ENCODE results near the gene XPO5. TPM values are rescaled to one million over a fixed set of nuclear protein-coding genes. Genes with fewer than 3 reads are reported as not detected.

Gene XPO5
- polyA plus RNA-seq, result 40.5 to 49.9 TPM (median 46.3 TPM) in 3 replicates
- 35.8 TPM for polyA plus RNA-seq (2011; ENCODE audit: low read depth)
- polyA plus RNA-seq (2011; cell fraction: cytosol; rRNA removed), result 32.4 and 47.8 TPM in 2 replicates
- polyA plus RNA-seq (2011; cell fraction: nucleus; rRNA removed), result 74.5 and 82.2 TPM in 2 replicates
- 26.8 and 29.9 TPM in 2 replicates for polyA plus RNA-seq (2012; ENCODE audit: low replicate concordance)
- polyA minus RNA-seq, result 62.6 to 98.8 TPM (median 88.1 TPM) in 3 replicates
- 35.5 TPM for polyA minus RNA-seq (2011; cell fraction: cytosol; rRNA and poly(A)+ RNA removed)
- polyA minus RNA-seq (2011; cell fraction: nucleus; rRNA and poly(A)+ RNA removed), result 55.3 and 89.2 TPM in 2 replicates

- H4K20me1 ChIP-seq (ENCODE audit: control insufficient read depth, extremely low read depth, insufficient read depth, low read length), result no peaks in the 10 kb centered on the region
- FAIRE-seq (no peak), DNase-seq (ENCODE audit: low read depth, low spot score) (peak; percentile 41)
- peak within 1 kb of the TSS; percentile 91 to 100 (median 99) for H3K4me3 ChIP-seq (ENCODE audit: control insufficient read depth in 2 of 3, extremely low read depth in 1 of 3, insufficient read depth in 2 of 3, low read depth in 1 of 3, low read length in 3 of 3)
- dilution Hi-C loops (cut with MboI; ENCODE audit: extremely low pct_ligation_motif_present, low sequenced_read_pairs), result no loop called here
- peak within 1 kb of the TSS; percentile 99 for H3K4me2 ChIP-seq (ENCODE audit: control insufficient read depth, extremely low read depth, insufficient read depth, low read depth, low read length)
- no peaks in the 10 kb centered on the region for H3K27me3 ChIP-seq (ENCODE audit: control insufficient read depth, extremely low read depth, insufficient read depth, low read length)
- peaks cover 15% of the 10 kb centered on the region for H3K4me1 ChIP-seq (ENCODE audit: control insufficient read depth, extremely low read depth, insufficient read depth, low read length)
- H3K9me1 ChIP-seq (ENCODE audit: control insufficient read depth, extremely low read depth, insufficient read depth, low read length), result no peaks in the 10 kb centered on the region
- H3K27ac ChIP-seq (ENCODE audit: control insufficient read depth, insufficient read depth, low read length), result peak within 1 kb of the TSS; percentile 90
- H3K9ac ChIP-seq (ENCODE audit: control insufficient read depth, extremely low read depth, insufficient read depth, low read length), result peak within 1 kb of the TSS; percentile 87
- H3K36me3 ChIP-seq (ENCODE audit: control insufficient read depth in 2 of 2, extremely low read depth in 1 of 2, insufficient read depth in 2 of 2, low read length in 2 of 2), result peaks cover 12 to 24% of the 10 kb centered on the region in 2 experiments
- H3K9me3 ChIP-seq (ENCODE audit: control insufficient read depth, low read depth, low read length), result no peaks in the 10 kb centered on the region
- TF ChIP-seq EZH2 (IDR thresholded peaks at IDR 0.05; ENCODE audit: low read length), result no peak
- peak; percentile 8 to 18 (median 10) for TF ChIP-seq CTCF (optimal IDR thresholded peaks at IDR 0.05 in 1 of 3, IDR thresholded peaks at IDR 0.05 in 1 of 3, conservative IDR thresholded peaks at IDR 0.05 in 1 of 3; ENCODE audit: extremely low read depth in 1 of 3, insufficient read depth in 2 of 3, low read length in 3 of 3)
- peaks cover 69% of the 10 kb centered on the region for H3K79me2 ChIP-seq (ENCODE audit: control insufficient read depth, insufficient read depth, low read length)
- H2AFZ ChIP-seq (ENCODE audit: control insufficient read depth, low read length), result peak within 1 kb of the TSS; percentile 99
Observed at GRCh38 chr6:43575772-43576551, at the start of gene XPO5, which contains the start of gene POLH. XPO5 (minus strand) TSS chr6:43576038; CDS start chr6:43575864, 174 bp downstream. POLH (plus strand) TSS chr6:43576185; CDS start chr6:43582320, 6,135 bp downstream.

- H3K9me3 ChIP-seq (ENCODE audit: control insufficient read depth, low read depth, low read length), result no peaks in the 10 kb centered on the region
- H3K9me1 ChIP-seq (ENCODE audit: control insufficient read depth, extremely low read depth, insufficient read depth, low read length), result no peaks in the 10 kb centered on the region
- no peak overlapping the region for H2AFZ ChIP-seq (ENCODE audit: control insufficient read depth, low read length)
- no peak overlapping the region for H3K27ac ChIP-seq (ENCODE audit: control insufficient read depth, insufficient read depth, low read length)
- H3K9ac ChIP-seq (ENCODE audit: control insufficient read depth, extremely low read depth, insufficient read depth, low read length), result no peak overlapping the region
- H3K36me3 ChIP-seq (ENCODE audit: control insufficient read depth in 2 of 2, extremely low read depth in 1 of 2, insufficient read depth in 2 of 2, low read length in 2 of 2), result peaks cover 44 to 46% of the 10 kb centered on the region in 2 experiments
- H3K4me1 ChIP-seq (ENCODE audit: control insufficient read depth, extremely low read depth, insufficient read depth, low read length), result peaks cover 20% of the 10 kb centered on the region
- dilution Hi-C loops (cut with MboI; ENCODE audit: extremely low pct_ligation_motif_present, low sequenced_read_pairs), result no loop called here
- H3K27me3 ChIP-seq (ENCODE audit: control insufficient read depth, extremely low read depth, insufficient read depth, low read length), result no peaks in the 10 kb centered on the region
- H3K4me2 ChIP-seq (ENCODE audit: control insufficient read depth, extremely low read depth, insufficient read depth, low read depth, low read length), result no peak overlapping the region
- TF ChIP-seq CTCF (optimal IDR thresholded peaks at IDR 0.05 in 1 of 3, IDR thresholded peaks at IDR 0.05 in 1 of 3, conservative IDR thresholded peaks at IDR 0.05 in 1 of 3; ENCODE audit: extremely low read depth in 1 of 3, insufficient read depth in 2 of 3, low read length in 3 of 3) (no peak), EZH2 (IDR thresholded peaks at IDR 0.05; ENCODE audit: low read length) (no peak)
- no peak overlapping the region for H3K4me3 ChIP-seq (ENCODE audit: control insufficient read depth in 2 of 3, extremely low read depth in 1 of 3, insufficient read depth in 2 of 3, low read depth in 1 of 3, low read length in 3 of 3)
- H3K79me2 ChIP-seq (ENCODE audit: control insufficient read depth, insufficient read depth, low read length), result peaks cover 20% of the 10 kb centered on the region
- FAIRE-seq (no peak), DNase-seq (ENCODE audit: low read depth, low spot score) (no peak)
- H4K20me1 ChIP-seq (ENCODE audit: control insufficient read depth, extremely low read depth, insufficient read depth, low read length), result peaks cover 2% of the 10 kb centered on the region
Observed at GRCh38 chr6:43625393-43625992, 49.7 kb upstream of the XPO5 start.
